HL-60 (cell line): ENCODE measurements around the gene TMEM179.

ENCODE experiments used
- DNase-seq, 2 experiments: peaks; one replicate each; pipeline ENCODE4 v3.0.0-alpha.2; 2010 to 2020; ENCODE audit warnings: low read depth in 1 of 2, low spot score in 1 of 2
- H3K27ac ChIP-seq: fragments of 250-450 bp; sonication (Bioruptor Pico); replicated peaks from 2 replicates; pipeline ENCODE4 v1.5.1; 2020; ENCODE audit warnings: mild to moderate bottlenecking, moderate library complexity
- H3K27me3 ChIP-seq: fragments of 250-450 bp; sonication (Bioruptor Pico); 2 replicates; pipeline ENCODE4 v1.5.1; 2021; ENCODE audit warnings: mild to moderate bottlenecking, moderate library complexity; ENCODE audit not compliant: insufficient read depth, poor library complexity, severe bottlenecking
- H3K4me3 ChIP-seq: replicated peaks from 2 replicates; pipeline ENCODE4 v1.5.1; 2011; ENCODE audit warnings: mild to moderate bottlenecking, control low read depth, low read length; ENCODE audit not compliant: insufficient read depth
- CTCF ChIP-seq: IDR thresholded peaks from one replicate; pipeline ENCODE4 v1.5.1; 2011; ENCODE audit warnings: low read length, control low read depth, inconsistent platforms; ENCODE audit not compliant: insufficient read depth
- GABPA ChIP-seq: IDR thresholded peaks from 2 replicates; pipeline ENCODE4 v1.6.1; 2012; ENCODE audit warnings: low read depth
- POLR2AphosphoS5 ChIP-seq: IDR thresholded peaks from 2 replicates; pipeline ENCODE4 v1.6.1; 2012; ENCODE audit warnings: low read depth
- REST ChIP-seq: IDR thresholded peaks from 2 replicates; pipeline ENCODE4 v1.6.1; 2012; ENCODE audit warnings: low read depth; ENCODE audit not compliant: insufficient replicate concordance
- SPI1 ChIP-seq: IDR thresholded peaks from 2 replicates; pipeline ENCODE4 v1.6.1; 2012; ENCODE audit warnings: low read depth, mild to moderate bottlenecking, borderline replicate concordance

The TMEM179 gene

GRCh38 chr14:104592292-104592672 lies 12.3 kb downstream of the TMEM179 start:
- DNase-seq, result no peak
- no peak for TF ChIP-seq REST
- TF ChIP-seq POLR2AphosphoS5, result no peak
- TF ChIP-seq CTCF, result no peak
- TF ChIP-seq GABPA, result no peak
- TF ChIP-seq SPI1, result no peak
- no peak overlapping the region for H3K27ac ChIP-seq
- H3K4me3 ChIP-seq, result no peak overlapping the region
- peaks cover 4% of the 10 kb centered on the region for H3K27me3 ChIP-seq

GRCh38 chr14:104591506-104592291 lies 12.9 kb downstream of the TMEM179 start:
- Histone ChIP-seq H3K27me3 (peaks cover 4% of the 10 kb centered on the region), H3K4me3 (no peak overlapping the region), H3K27ac (no peak overlapping the region)
- DNase-seq, result no peak
- TF ChIP-seq POLR2AphosphoS5 (no peak), GABPA (no peak)

- TF ChIP-seq SPI1 (no peak), POLR2AphosphoS5 (no peak), CTCF (no peak), REST (no peak), GABPA (no peak)
- no peak overlapping the region for H3K4me3 ChIP-seq
- no peak overlapping the region for H3K27ac ChIP-seq
- H3K27me3 ChIP-seq, result peaks cover 4% of the 10 kb centered on the region
- DNase-seq, result no peak
Measured at GRCh38 chr14:104591031-104591430, 13.5 kb downstream of the TMEM179 start.

GRCh38 chr14:104590240-104590965 lies 14.2 kb downstream of the TMEM179 start:
- Histone ChIP-seq H3K27me3 (peaks cover 4% of the 10 kb centered on the region), H3K27ac (no peak overlapping the region)
- no peak for TF ChIP-seq CTCF
- no peak for TF ChIP-seq POLR2AphosphoS5
- TF ChIP-seq REST, result no peak
- TF ChIP-seq GABPA, result no peak
- TF ChIP-seq SPI1, result no peak

More at GRCh38 chr14:104590240-104590965, 14.2 kb downstream of the TMEM179 start:
- DNase-seq, result no peak
- H3K4me3 ChIP-seq, result no peak overlapping the region
